KMS-11 (cell line): ENCODE results near the gene SLC66A2.

Experiments
- H2AFZ ChIP-seq: fragments of 200-600 bp; sonication (generic); 2 replicates; pipeline ENCODE4 v1.6.1; 2016; ENCODE audit warnings: antibody characterized with exemption, mixed run types, low read depth
- H3K27ac ChIP-seq: fragments of 200-600 bp; sonication (generic); 2 replicates; pipeline ENCODE4 v1.6.1; 2016; ENCODE audit warnings: mild to moderate bottlenecking, mixed run types
- H3K27me3 ChIP-seq: fragments of 200-600 bp; sonication (generic); 2 replicates; pipeline ENCODE4 v1.6.1; 2017; ENCODE audit warnings: mild to moderate bottlenecking, low read depth, mixed run types, moderate library complexity; ENCODE audit not compliant: insufficient read depth
- H3K36me3 ChIP-seq: fragments of 200-600 bp; sonication (generic); 2 replicates; pipeline ENCODE4 v1.6.1; 2017; ENCODE audit warnings: mild to moderate bottlenecking, mixed run types; ENCODE audit not compliant: insufficient read depth
- H3K4me1 ChIP-seq: fragments of 200-600 bp; sonication (generic); 2 replicates; pipeline ENCODE4 v1.6.1; 2016; ENCODE audit warnings: mild to moderate bottlenecking, low read depth, mixed run types; ENCODE audit not compliant: poor library complexity, severe bottlenecking
- H3K4me2 ChIP-seq: fragments of 200-600 bp; sonication (generic); 2 replicates; pipeline ENCODE4 v1.7.0; 2016; ENCODE audit warnings: mild to moderate bottlenecking, mixed run types
- H3K4me3 ChIP-seq: fragments of 200-600 bp; sonication (generic); IDR thresholded peaks from 2 replicates; pipeline ENCODE4 v1.6.1; 2017; ENCODE audit warnings: low read depth, low read length, mixed read lengths; ENCODE audit not compliant: insufficient read depth
- H3K79me2 ChIP-seq: fragments of 200-600 bp; sonication (generic); 2 replicates; pipeline ENCODE4 v1.6.1; 2016; ENCODE audit warnings: low read depth, mixed run types; ENCODE audit not compliant: insufficient read depth
- H3K9ac ChIP-seq: fragments of 200-600 bp; sonication (generic); 2 replicates; pipeline ENCODE4 v1.6.1; 2016; ENCODE audit warnings: mild to moderate bottlenecking, mixed run types
- H4K20me1 ChIP-seq: fragments of 200-600 bp; sonication (generic); 2 replicates; pipeline ENCODE4 v1.6.1; 2016; ENCODE audit warnings: mild to moderate bottlenecking, mixed run types; ENCODE audit not compliant: insufficient read depth
- CTCF ChIP-seq: fragments of 200-600 bp; sonication (generic); conservative IDR thresholded peaks from 2 replicates; pipeline ENCODE4 v1.6.1; 2017; ENCODE audit warnings: low read depth, mild to moderate bottlenecking, antibody characterized with exemption, low read length, moderate library complexity, mixed read lengths

SLC66A2 gene

GRCh38 chr18:79874553-79875530 is 76.6 kb downstream of the SLC66A2 start:
- peaks cover 30% of the 10 kb centered on the region for H3K27me3 ChIP-seq
- no peak overlapping the region for H3K4me3 ChIP-seq
- no peak for TF ChIP-seq CTCF
- H3K4me1 ChIP-seq = no peaks in the 10 kb centered on the region
- H3K9ac ChIP-seq = no peak overlapping the region
- no peaks in the 10 kb centered on the region for H3K36me3 ChIP-seq
- H2AFZ ChIP-seq = no peak overlapping the region
- H3K79me2 ChIP-seq = no peaks in the 10 kb centered on the region
- no peak overlapping the region for H3K27ac ChIP-seq
- H3K4me2 ChIP-seq = no peak overlapping the region
- no peaks in the 10 kb centered on the region for H4K20me1 ChIP-seq

- H2AFZ ChIP-seq = no peak overlapping the region
- no peak for TF ChIP-seq CTCF
- no peaks in the 10 kb centered on the region for H3K79me2 ChIP-seq
- no peaks in the 10 kb centered on the region for H3K36me3 ChIP-seq
- H3K4me2 ChIP-seq = no peak overlapping the region
- H3K27me3 ChIP-seq = peaks cover 38% of the 10 kb centered on the region
- H3K4me3 ChIP-seq = no peak overlapping the region
- no peak overlapping the region for H3K9ac ChIP-seq
- H4K20me1 ChIP-seq = no peaks in the 10 kb centered on the region
- H3K27ac ChIP-seq = no peak overlapping the region
- no peaks in the 10 kb centered on the region for H3K4me1 ChIP-seq
These were observed 77.9 kb downstream of the SLC66A2 start for GRCh38 chr18:79873449-79874110.

GRCh38 chr18:79872527-79873444 is 78.7 kb downstream of the SLC66A2 start:
- H3K27me3 ChIP-seq = peaks cover 38% of the 10 kb centered on the region
- H3K27ac ChIP-seq = no peak overlapping the region
- H3K4me1 ChIP-seq = no peaks in the 10 kb centered on the region
- H3K79me2 ChIP-seq = no peaks in the 10 kb centered on the region
- TF ChIP-seq CTCF = no peak
- H2AFZ ChIP-seq = no peak overlapping the region; the same call in 1 of the 2 replicates
- H4K20me1 ChIP-seq = no peaks in the 10 kb centered on the region
- no peaks in the 10 kb centered on the region for H3K36me3 ChIP-seq
- H3K9ac ChIP-seq = no peak overlapping the region
- H3K4me3 ChIP-seq = no peak overlapping the region
- no peak overlapping the region for H3K4me2 ChIP-seq

- peaks cover 40% of the 10 kb centered on the region for H3K27me3 ChIP-seq
- no peak for TF ChIP-seq CTCF
These were observed 79.9 kb downstream of the SLC66A2 start for GRCh38 chr18:79871481-79872091.

More at GRCh38 chr18:79871481-79872091, 79.9 kb downstream of the SLC66A2 start:
- no peak overlapping the region for H3K4me2 ChIP-seq
- H3K27ac ChIP-seq = no peak overlapping the region
- no peaks in the 10 kb centered on the region for H3K4me1 ChIP-seq
- H3K9ac ChIP-seq = no peak overlapping the region
- H2AFZ ChIP-seq = no peak overlapping the region
- no peak overlapping the region for H3K4me3 ChIP-seq
- no peaks in the 10 kb centered on the region for H4K20me1 ChIP-seq
- H3K79me2 ChIP-seq = no peaks in the 10 kb centered on the region
- H3K36me3 ChIP-seq = no peaks in the 10 kb centered on the region
